Measurements from ENCODE around the gene ZKSCAN1.

- TF ChIP-seq CTCF (conservative IDR thresholded peaks at IDR 0.05) (no peak), EZH2 (IDR thresholded peaks at IDR 0.05; ENCODE audit: low read depth) (no peak)
Observed at GRCh38 chr7:100074841-100075240, 59.4 kb downstream of the ZKSCAN1 start.

Data from PC-9 (cell line).